SU-DHL-6 (cell line): ENCODE results near the gene NCKAP5.

Experiments
- H2AFZ ChIP-seq: fragments of 200-600 bp; sonication (generic); 2 replicates; pipeline ENCODE4 v1.6.1; 2014; ENCODE audit warnings: low read depth, mild to moderate bottlenecking, moderate library complexity, mixed read lengths, antibody characterized with exemption, low read length; ENCODE audit not compliant: severe bottlenecking
- H3F3A ChIP-seq: fragments of 200-600 bp; shearing (Covaris generic); 2 replicates; pipeline ENCODE4 v1.6.0; 2016; ENCODE audit warnings: antibody characterized with exemption, mild to moderate bottlenecking; ENCODE audit not compliant: insufficient read depth
- H3K27ac ChIP-seq: fragments of 200-600 bp; sonication (generic); 2 replicates; pipeline ENCODE4 v1.5.1; 2016; ENCODE audit warnings: low read depth, mild to moderate bottlenecking, low read length, moderate library complexity, mixed read lengths
- H3K27me3 ChIP-seq: fragments of 200-600 bp; sonication (generic), shearing (Covaris generic); 2 replicates; pipeline ENCODE4 v1.6.0; 2014; ENCODE audit warnings: mild to moderate bottlenecking, low read length
- H3K36me3 ChIP-seq: fragments of 200-600 bp; sonication (generic); 2 replicates; pipeline ENCODE4 v1.6.1; 2014; ENCODE audit warnings: mild to moderate bottlenecking, low read length, mixed read lengths
- H3K4me2 ChIP-seq: fragments of 300-600, 200-600 bp; shearing (Covaris generic), sonication (generic); 2 replicates; pipeline ENCODE4 v1.6.0; 2014; ENCODE audit warnings: low read length, low read depth, mild to moderate bottlenecking; ENCODE audit not compliant: poor library complexity, severe bottlenecking
- H3K4me3 ChIP-seq: fragments of 200-600 bp; sonication (generic); 2 replicates; pipeline ENCODE4 v1.5.1; 2014; ENCODE audit warnings: antibody characterized with exemption, low read length, mild to moderate bottlenecking, mixed read lengths; ENCODE audit not compliant: insufficient read depth, poor library complexity, severe bottlenecking
- H3K79me2 ChIP-seq: fragments of 200-600 bp; sonication (generic); 2 replicates; pipeline ENCODE4 v1.6.1; 2014; ENCODE audit warnings: mild to moderate bottlenecking, low read length, moderate library complexity; ENCODE audit not compliant: insufficient read depth
- H3K9ac ChIP-seq: fragments of 200-600 bp; sonication (generic); 2 replicates; pipeline ENCODE4 v1.7.0; 2014; ENCODE audit warnings: mild to moderate bottlenecking, low read length
- H3K9me2 ChIP-seq: fragments of 200-600 bp; sonication (generic); replicated peaks from 2 replicates; pipeline ENCODE4 v1.6.1; 2014; ENCODE audit warnings: low read length; ENCODE audit not compliant: insufficient read depth
- H3K9me3 ChIP-seq: fragments of 200-600 bp; sonication (generic); 2 replicates; pipeline ENCODE4 v1.6.1; 2014; ENCODE audit warnings: low read length, mixed read lengths; ENCODE audit not compliant: insufficient read depth
- H4K20me1 ChIP-seq: fragments of 200-600 bp; sonication (generic); 2 replicates; pipeline ENCODE4 v1.6.1; 2014; ENCODE audit warnings: low read depth, mild to moderate bottlenecking, antibody characterized with exemption, low read length, moderate library complexity, mixed read lengths
- CTCF ChIP-seq: fragments of 200-600 bp; sonication (generic); IDR thresholded peaks from one replicate; pipeline ENCODE4 v1.5.1; 2017; ENCODE audit warnings: antibody characterized with exemption, mild to moderate bottlenecking, low read length, moderate library complexity; ENCODE audit not compliant: insufficient read depth, poor library complexity, severe bottlenecking
- EZH2phosphoT487 ChIP-seq: fragments of 200-600 bp; sonication (generic), shearing (Covaris generic); conservative IDR thresholded peaks from 2 replicates; pipeline ENCODE4 v1.6.1; 2018; ENCODE audit warnings: mild to moderate bottlenecking, antibody characterized with exemption, low read length, moderate library complexity, mixed read lengths

Gene NCKAP5

GRCh38 chr2:133509777-133510176, 58.5 kb downstream of the NCKAP5 start:
- H3K4me3 ChIP-seq, result no peak overlapping the region
- no peak overlapping the region for H3K4me2 ChIP-seq
- H4K20me1 ChIP-seq, result no peaks in the 10 kb centered on the region
- no peaks in the 10 kb centered on the region for H3F3A ChIP-seq
- no peaks in the 10 kb centered on the region for H3K36me3 ChIP-seq
- no peaks in the 10 kb centered on the region for H3K27me3 ChIP-seq
- H3K9ac ChIP-seq, result no peak overlapping the region
- no peak for TF ChIP-seq CTCF
- no peak for TF ChIP-seq EZH2phosphoT487
- no peaks in the 10 kb centered on the region for H3K9me3 ChIP-seq
- H3K27ac ChIP-seq, result no peak overlapping the region
- H3K79me2 ChIP-seq, result no peaks in the 10 kb centered on the region
- H2AFZ ChIP-seq, result no peak overlapping the region
- H3K9me2 ChIP-seq, result no peaks in the 10 kb centered on the region

DNA sequence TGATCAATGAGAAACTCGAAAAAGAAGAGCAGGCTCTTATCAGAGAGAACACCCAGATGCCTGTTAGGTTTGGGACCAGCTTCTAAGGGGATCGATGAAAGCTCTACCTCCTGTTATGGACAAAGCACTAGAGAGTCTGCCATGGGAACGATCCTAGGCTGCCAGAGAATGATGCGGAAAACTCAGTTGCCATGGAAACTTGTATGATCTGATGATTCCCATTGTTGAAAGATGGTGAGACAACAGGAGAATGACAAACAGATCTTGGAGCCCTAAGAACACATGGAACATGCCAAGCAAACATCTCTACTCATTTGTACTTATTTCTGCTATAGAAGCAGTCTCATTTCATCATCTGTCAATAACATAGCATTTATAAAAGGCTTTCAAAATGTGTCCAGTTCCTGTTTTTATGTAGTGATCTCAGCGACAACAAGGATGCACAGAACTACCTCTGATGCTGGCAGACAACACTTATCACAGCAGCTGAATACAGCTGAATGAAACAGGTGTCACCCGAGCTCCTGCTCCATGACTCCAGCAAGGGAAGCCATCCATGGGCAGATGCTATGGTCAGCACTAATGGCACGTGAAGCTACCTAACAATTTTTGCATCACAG, 59.6 kb downstream of the NCKAP5 start:
- Histone ChIP-seq H3K9me2 (no peaks in the 10 kb centered on the region), H3K36me3 (no peaks in the 10 kb centered on the region), H3K4me3 (no peak overlapping the region), H4K20me1 (no peaks in the 10 kb centered on the region), H3K27me3 (no peaks in the 10 kb centered on the region), H2AFZ (no peak overlapping the region), H3K9me3 (no peaks in the 10 kb centered on the region), H3K27ac (no peak overlapping the region), H3F3A (no peaks in the 10 kb centered on the region), H3K9ac (no peak overlapping the region), H3K79me2 (no peaks in the 10 kb centered on the region), H3K4me2 (no peak overlapping the region)
- TF ChIP-seq EZH2phosphoT487 (no peak), CTCF (no peak)

- Histone ChIP-seq H3K27ac (no peak overlapping the region), H3K4me2 (no peak overlapping the region), H3K36me3 (no peaks in the 10 kb centered on the region), H3K79me2 (no peaks in the 10 kb centered on the region), H3K9me3 (no peaks in the 10 kb centered on the region), H3K4me3 (no peak overlapping the region), H3K9me2 (no peaks in the 10 kb centered on the region), H3F3A (no peaks in the 10 kb centered on the region), H3K9ac (no peak overlapping the region), H4K20me1 (no peaks in the 10 kb centered on the region), H3K27me3 (no peaks in the 10 kb centered on the region), H2AFZ (no peak overlapping the region)
- no peak for TF ChIP-seq EZH2phosphoT487
- no peak for TF ChIP-seq CTCF
Observed at GRCh38 chr2:133506996-133507395, 61.3 kb downstream of the NCKAP5 start.
